AG04449 (cell line): ENCODE data around the gene ATAT1.
"Not testable (repeated sequence)": the region's sequence is repeated elsewhere in the genome, so short reads cannot be mapped to it uniquely, and the experiment has no call there.

Experiments
- CTCF ChIA-PET: fragments of 350-600 bp; formaldehyde crosslinking; extraction: SDS; loops from one replicate; lab custom pipeline; 2021; ENCODE audit warnings: antibody characterized with exemption; lab: Yijun Ruan, JAX
- POLR2A ChIA-PET: fragments of 400-600, 350-600 bp; formaldehyde crosslinking; extraction: SDS; loops from one replicate; lab custom pipeline; 2020; ENCODE audit warnings: antibody characterized with exemption, inconsistent platforms; lab: Yijun Ruan, JAX
- DNase-seq: peaks from one replicate; pipeline ENCODE4 v3.0.0-alpha.2; 2010; ENCODE audit warnings: low read depth, low spot score
- H3K4me3 ChIP-seq: 2 replicates; pipeline ENCODE4 v1.5.1; 2011; ENCODE audit warnings: low read depth, mild to moderate bottlenecking, control low read depth, low read length
- TF ChIP-seq, protein P1 (sequence below): IDR thresholded peaks from one replicate; pipeline ENCODE4 v1.5.1; 2011; ENCODE audit warnings: mild to moderate bottlenecking, moderate library complexity, low read length, control low read depth, inconsistent platforms; ENCODE audit not compliant: insufficient read depth; ENCODE audit errors: missing control alignments

Gene ATAT1

GRCh38 chr6:30657454-30657853 lies 30.8 kb downstream of the ATAT1 start:
- no peak for DNase-seq
- CTCF ChIA-PET, result interaction anchor here (1.4 to 5.0 kb wide), 2 partner anchors 14 to 220 kb away, joined by 4 to 23 read pairs; partner anchors contain the start of gene DHX16
- TF ChIP-seq, protein P1, sequence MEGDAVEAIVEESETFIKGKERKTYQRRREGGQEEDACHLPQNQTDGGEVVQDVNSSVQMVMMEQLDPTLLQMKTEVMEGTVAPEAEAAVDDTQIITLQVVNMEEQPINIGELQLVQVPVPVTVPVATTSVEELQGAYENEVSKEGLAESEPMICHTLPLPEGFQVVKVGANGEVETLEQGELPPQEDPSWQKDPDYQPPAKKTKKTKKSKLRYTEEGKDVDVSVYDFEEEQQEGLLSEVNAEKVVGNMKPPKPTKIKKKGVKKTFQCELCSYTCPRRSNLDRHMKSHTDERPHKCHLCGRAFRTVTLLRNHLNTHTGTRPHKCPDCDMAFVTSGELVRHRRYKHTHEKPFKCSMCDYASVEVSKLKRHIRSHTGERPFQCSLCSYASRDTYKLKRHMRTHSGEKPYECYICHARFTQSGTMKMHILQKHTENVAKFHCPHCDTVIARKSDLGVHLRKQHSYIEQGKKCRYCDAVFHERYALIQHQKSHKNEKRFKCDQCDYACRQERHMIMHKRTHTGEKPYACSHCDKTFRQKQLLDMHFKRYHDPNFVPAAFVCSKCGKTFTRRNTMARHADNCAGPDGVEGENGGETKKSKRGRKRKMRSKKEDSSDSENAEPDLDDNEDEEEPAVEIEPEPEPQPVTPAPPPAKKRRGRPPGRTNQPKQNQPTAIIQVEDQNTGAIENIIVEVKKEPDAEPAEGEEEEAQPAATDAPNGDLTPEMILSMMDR, result no peak
- no peak overlapping the region for H3K4me3 ChIP-seq
- POLR2A ChIA-PET, result no interaction called here

GRCh38 chr6:30657922-30658321 lies 31.2 kb downstream of the ATAT1 start:
- DNase-seq, H3K4me3 ChIP-seq, POLR2A ChIA-PET: not testable (repeated sequence)
- CTCF ChIA-PET, result interaction anchor here (1.4 to 5.0 kb wide), 2 partner anchors 14 to 220 kb away, joined by 4 to 23 read pairs; partner anchors contain the start of gene DHX16

- CTCF ChIA-PET, result interaction anchor here (0.7 to 3.8 kb wide), 8 partner anchors 13 to 122 kb away, joined by 3 to 19 read pairs (median 3); no protein-coding TSS in a partner anchor
- DNase-seq, result no peak
- POLR2A ChIA-PET, result no interaction called here
- no peak overlapping the region for H3K4me3 ChIP-seq
- TF ChIP-seq, protein P1, result no peak
These were observed 38.5 kb downstream of the ATAT1 start for GRCh38 chr6:30664994-30665767.

DNA sequence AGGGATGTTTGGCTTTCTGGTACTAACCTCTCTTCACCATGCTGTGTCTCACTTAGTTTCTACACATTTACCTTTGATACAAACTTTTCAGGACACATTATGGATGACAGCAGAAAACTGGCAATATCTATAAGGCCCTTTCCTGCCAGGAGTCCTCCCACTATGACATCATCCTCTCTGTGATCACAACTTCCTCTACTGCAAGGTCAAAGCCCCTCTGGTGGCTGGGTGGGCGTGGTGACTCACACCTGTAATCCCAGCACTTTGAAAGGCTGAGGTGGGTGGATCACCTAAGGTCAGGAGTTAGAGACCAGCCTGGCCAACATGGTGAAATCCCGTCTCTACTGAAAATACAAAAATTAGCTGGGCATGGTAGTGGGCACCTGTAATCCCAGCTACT lies 39.6 kb downstream of the ATAT1 start:
- DNase-seq, POLR2A ChIA-PET, H3K4me3 ChIP-seq: not testable (repeated sequence)
- CTCF ChIA-PET, result interaction anchor here (3.8 kb wide), 1 partner anchor 12 kb away, joined by 19 read pairs; no protein-coding TSS in a partner anchor

DNA sequence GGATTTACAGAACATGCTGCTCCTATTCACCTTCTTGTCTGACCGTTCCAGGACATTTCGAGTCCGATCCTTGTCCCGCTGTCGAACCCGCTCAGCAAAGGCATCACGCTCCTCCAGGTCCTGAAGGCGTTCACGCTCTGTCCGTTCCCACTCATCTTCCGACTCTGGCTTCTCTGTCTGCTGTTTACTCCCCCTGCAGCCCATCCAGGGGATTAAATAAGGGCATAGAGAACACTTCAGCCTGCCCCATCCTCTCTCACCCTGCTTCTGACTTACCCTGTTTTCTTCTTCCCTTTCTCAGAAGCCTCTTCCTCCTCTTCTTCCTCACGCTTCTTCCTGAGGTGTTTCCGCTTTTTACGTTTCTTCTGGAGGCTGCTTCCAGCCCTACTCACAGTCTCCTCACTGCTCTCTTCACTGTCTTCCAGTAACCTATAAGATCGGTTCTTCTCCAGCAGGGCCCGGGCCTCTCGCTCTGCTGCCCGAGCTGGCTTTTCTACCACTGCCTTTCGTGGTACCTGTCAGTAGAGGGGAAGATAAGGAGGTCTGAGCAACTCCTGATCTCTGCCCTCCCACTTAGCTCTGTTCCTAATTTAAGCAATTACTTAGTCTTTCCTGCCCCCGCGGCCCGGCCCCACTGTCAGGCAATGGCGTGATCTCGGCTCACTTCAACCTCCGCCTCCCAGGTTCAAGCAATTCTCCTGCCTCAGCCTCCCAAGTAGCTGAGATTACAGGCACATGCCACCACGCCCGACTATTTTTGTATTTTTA lies 44.3 kb downstream of the ATAT1 start:
- no peak for DNase-seq
- ChIA-PET POLR2A (interaction anchor here (1.1 to 1.8 kb wide), 2 partner anchors 10 to 23 kb away, joined by 3 to 6 read pairs; no protein-coding TSS in a partner anchor), CTCF (interaction anchor here (1.0 to 17.5 kb wide), 8 partner anchors 10 to 189 kb away, joined by 3 to 504 read pairs (median 14); partner anchors contain the start of genes MDC1 and TUBB)
- no peak overlapping the region for H3K4me3 ChIP-seq
- TF ChIP-seq, protein P1, result no peak

GRCh38 chr6:30672445-30673253 lies 46.0 kb downstream of the ATAT1 start, which contains the start of gene DHX16:
Gene DHX16 (minus strand): TSS chr6:30673006. CDS start chr6:30672841, 165 bp downstream.
- POLR2A ChIA-PET, result interaction anchor here (0.6 to 1.8 kb wide), 11 partner anchors 8 to 72 kb away, joined by 3 to 6 read pairs (median 4); partner anchors contain the start of genes IER3, MDC1, MRPS18B and PPP1R10
- TF ChIP-seq, protein P1, result peak; percentile 61
- DNase-seq, result peak; percentile 90
- H3K4me3 ChIP-seq, result peak within 1 kb of the TSS; percentile 97
- CTCF ChIA-PET, result interaction anchor here (0.6 to 17.5 kb wide), 29 partner anchors 9 to 398 kb away, joined by 3 to 504 read pairs (median 4); partner anchors contain the start of genes ATAT1, C6orf136, FLOT1 and MDC1
